NCI-H1436 treated with DMSO at 0.1 percent for 48 hours (cell line): ENCODE measurements around the gene GMPS.
"Not testable (repeated sequence)": the region's sequence is repeated elsewhere in the genome, so short reads cannot be mapped to it uniquely, and the experiment has no call there.

Experiments used
- DNase-seq: peaks from one replicate; lab custom pipeline; 2025; lab: John Stamatoyannopoulos, UW

Gene GMPS

GRCh38 chr3:155944081-155944480, 73.6 kb downstream of the GMPS start:
- DNase-seq, result no peak

- no peak for DNase-seq
Observed at GRCh38 chr3:155946178-155946577, 75.7 kb downstream of the GMPS start.

GRCh38 chr3:155948476-155948875, 78.0 kb downstream of the GMPS start:
- no peak for DNase-seq

- no peak for DNase-seq
Observed at GRCh38 chr3:155949453-155950217, 79.2 kb downstream of the GMPS start.

GRCh38 chr3:155956508-155957411, 86.3 kb downstream of the GMPS start:
- no peak for DNase-seq

- no peak for DNase-seq
Observed at GRCh38 chr3:155957412-155957880, 87.0 kb downstream of the GMPS start.

- no peak for DNase-seq
Observed at GRCh38 chr3:155958676-155959075, 88.2 kb downstream of the GMPS start.

GRCh38 chr3:155960060-155960459, 89.6 kb downstream of the GMPS start:
- no peak for DNase-seq

GRCh38 chr3:155961044-155961443, 90.6 kb downstream of the GMPS start:
- DNase-seq, result not testable (repeated sequence)

GRCh38 chr3:155963570-155963969, 93.1 kb downstream of the GMPS start:
- DNase-seq, result no peak

GRCh38 chr3:155970398-155970797, 99.9 kb downstream of the GMPS start:
- DNase-seq, result no peak

GRCh38 chr3:155972885-155973584, 102.6 kb downstream of the GMPS start:
- DNase-seq, result no peak

- DNase-seq, result no peak
Observed at GRCh38 chr3:155978324-155978723, 107.9 kb downstream of the GMPS start.

GRCh38 chr3:155979746-155980145, 109.3 kb downstream of the GMPS start:
- DNase-seq, result no peak

- no peak for DNase-seq
Observed at GRCh38 chr3:155981669-155982068, 111.2 kb downstream of the GMPS start.

- DNase-seq, result no peak
Observed at GRCh38 chr3:155983834-155984474, 113.5 kb downstream of the GMPS start.

GRCh38 chr3:155984791-155985417, 114.5 kb downstream of the GMPS start:
- DNase-seq, result no peak

- DNase-seq, result no peak
Observed at GRCh38 chr3:155989536-155989935, 119.1 kb downstream of the GMPS start.

GRCh38 chr3:155991212-155991611, 120.8 kb downstream of the GMPS start:
- no peak for DNase-seq

- DNase-seq, result no peak
Observed at GRCh38 chr3:155991847-155992246, 121.4 kb downstream of the GMPS start.
